Neutrophil (primary cell): ENCODE measurements around the gene GRK3.

Source experiments
- H3K27ac ChIP-seq: fragments of 200-600 bp; sonication (generic); 2 replicates; pipeline ENCODE4 v1.5.1; 2016; ENCODE audit warnings: mild to moderate bottlenecking, moderate library complexity
- H3K27me3 ChIP-seq: fragments of 200-600 bp; sonication (generic); 2 replicates; pipeline ENCODE4 v1.6.0; 2016; ENCODE audit warnings: mild to moderate bottlenecking
- H3K36me3 ChIP-seq: fragments of 200-600 bp; sonication (generic); 2 replicates; pipeline ENCODE4 v1.5.1; 2017
- H3K4me1 ChIP-seq, 2 experiments: fragments of 200-600 bp in 1 of 2; sonication (generic) in 1 of 2; 1 replicate in 1 of 2; 2 replicates in 1 of 2; pipeline versions ENCODE4 v1.5.1 to v1.6.1; 2013 to 2016; ENCODE audit warnings: low read depth in 1 of 2, low read length in 1 of 2, mild to moderate bottlenecking in 1 of 2, moderate library complexity in 1 of 2; ENCODE audit not compliant: control insufficient read depth in 1 of 2, insufficient read depth in 1 of 2
- H3K4me3 ChIP-seq, 2 experiments: fragments of 200-600 bp in 1 of 2; sonication (generic) in 1 of 2; 1 replicate in 1 of 2; 2 replicates in 1 of 2; pipeline ENCODE4 v1.5.1; 2013 to 2016; ENCODE audit warnings: low read depth in 1 of 2, low read length in 1 of 2, mild to moderate bottlenecking in 1 of 2, moderate library complexity in 1 of 2
- H3K9me3 ChIP-seq: fragments of 200-600 bp; sonication (generic); 2 replicates; pipeline ENCODE4 v1.5.1; 2016
- TF ChIP-seq, protein P1 (sequence below): fragments of 200-600 bp; sonication (generic); IDR thresholded peaks from 2 replicates; pipeline ENCODE4 v1.5.1; 2016; ENCODE audit warnings: antibody characterized with exemption

The GRK3 gene

DNA sequence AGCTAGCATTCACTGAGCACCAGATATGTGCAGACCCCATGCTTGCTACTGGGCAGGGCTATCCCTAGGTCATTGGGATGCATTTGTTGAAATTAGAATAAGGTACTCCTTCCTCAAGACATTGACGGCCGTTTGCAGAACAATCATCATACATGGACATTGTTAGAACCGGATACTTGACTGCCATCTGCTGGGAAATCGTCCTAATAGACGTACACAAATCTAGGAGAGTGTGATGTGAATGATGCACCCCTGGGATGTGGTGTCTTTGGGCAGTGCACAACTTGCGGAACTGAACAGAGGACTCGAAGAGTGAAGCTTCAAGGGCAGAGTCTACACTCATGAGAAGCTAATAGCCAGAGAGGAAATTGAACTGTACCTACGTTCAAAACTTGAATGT lies 213.4 kb downstream of the GRK3 start:
- H3K9me3 ChIP-seq: no peaks in the 10 kb centered on the region
- TF ChIP-seq, protein P1, sequence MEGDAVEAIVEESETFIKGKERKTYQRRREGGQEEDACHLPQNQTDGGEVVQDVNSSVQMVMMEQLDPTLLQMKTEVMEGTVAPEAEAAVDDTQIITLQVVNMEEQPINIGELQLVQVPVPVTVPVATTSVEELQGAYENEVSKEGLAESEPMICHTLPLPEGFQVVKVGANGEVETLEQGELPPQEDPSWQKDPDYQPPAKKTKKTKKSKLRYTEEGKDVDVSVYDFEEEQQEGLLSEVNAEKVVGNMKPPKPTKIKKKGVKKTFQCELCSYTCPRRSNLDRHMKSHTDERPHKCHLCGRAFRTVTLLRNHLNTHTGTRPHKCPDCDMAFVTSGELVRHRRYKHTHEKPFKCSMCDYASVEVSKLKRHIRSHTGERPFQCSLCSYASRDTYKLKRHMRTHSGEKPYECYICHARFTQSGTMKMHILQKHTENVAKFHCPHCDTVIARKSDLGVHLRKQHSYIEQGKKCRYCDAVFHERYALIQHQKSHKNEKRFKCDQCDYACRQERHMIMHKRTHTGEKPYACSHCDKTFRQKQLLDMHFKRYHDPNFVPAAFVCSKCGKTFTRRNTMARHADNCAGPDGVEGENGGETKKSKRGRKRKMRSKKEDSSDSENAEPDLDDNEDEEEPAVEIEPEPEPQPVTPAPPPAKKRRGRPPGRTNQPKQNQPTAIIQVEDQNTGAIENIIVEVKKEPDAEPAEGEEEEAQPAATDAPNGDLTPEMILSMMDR: no peak
- H3K36me3 ChIP-seq: no peaks in the 10 kb centered on the region
- H3K27me3 ChIP-seq: no peaks in the 10 kb centered on the region
- no peak overlapping the region for H3K27ac ChIP-seq
- no peaks in the 10 kb centered on the region for H3K4me1 ChIP-seq
- no peak overlapping the region for H3K4me3 ChIP-seq
